Measurements from ENCODE around the gene LZTS2.
A peak's percentile ranks its signal among the peaks of the same experiment; 100 is the strongest.
"Not testable (repeated sequence)": the region's sequence is repeated elsewhere in the genome, so short reads cannot be mapped to it uniquely, and the experiment has no call there.

Gene LZTS2

DNA sequence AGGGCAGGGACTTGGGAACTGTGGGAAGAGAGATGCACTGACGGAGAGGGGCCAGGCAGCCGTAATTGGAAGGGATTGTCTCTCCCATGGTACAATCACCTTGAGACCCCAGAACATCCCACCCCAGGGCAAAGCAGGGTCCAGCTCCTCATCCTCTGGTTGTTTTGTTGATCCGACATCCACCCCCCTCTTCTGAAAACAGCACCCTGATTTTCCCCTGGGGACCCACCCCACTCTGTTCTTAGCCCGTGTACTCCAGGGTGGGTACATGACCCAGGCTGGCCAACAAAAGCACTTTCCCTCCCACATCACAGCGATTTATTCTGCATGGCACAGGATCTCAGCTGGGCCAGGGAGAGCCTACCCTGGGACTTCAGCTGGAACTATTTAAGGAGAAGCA is 17.2 kb downstream of the LZTS2 start:
- no peak for DNase-seq

DNA sequence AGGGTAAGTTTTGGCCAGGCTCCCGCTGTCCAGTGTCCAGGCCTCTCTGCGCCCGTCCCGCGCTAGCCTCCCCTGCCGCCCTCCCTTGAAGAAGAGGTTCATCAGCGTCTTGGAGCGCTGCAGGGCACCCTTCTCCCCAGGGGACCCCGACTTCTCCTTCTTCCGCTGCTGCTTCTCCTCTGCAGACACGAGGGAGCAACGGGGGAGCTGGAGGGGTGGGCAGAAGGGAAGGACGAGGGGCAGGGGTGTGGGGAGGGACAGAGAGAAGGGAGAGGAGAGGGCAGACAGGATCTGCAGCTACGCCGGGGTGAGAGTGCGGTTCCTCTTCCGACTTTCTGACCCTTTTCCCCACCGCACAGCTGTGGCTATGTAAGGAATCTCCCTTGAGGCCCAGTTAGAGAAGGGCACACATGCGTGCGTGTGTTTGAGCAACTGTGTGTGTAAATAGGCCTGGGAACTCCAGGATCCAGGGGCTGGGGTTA is 18.6 kb downstream of the LZTS2 start:
- no peak for DNase-seq

DNA sequence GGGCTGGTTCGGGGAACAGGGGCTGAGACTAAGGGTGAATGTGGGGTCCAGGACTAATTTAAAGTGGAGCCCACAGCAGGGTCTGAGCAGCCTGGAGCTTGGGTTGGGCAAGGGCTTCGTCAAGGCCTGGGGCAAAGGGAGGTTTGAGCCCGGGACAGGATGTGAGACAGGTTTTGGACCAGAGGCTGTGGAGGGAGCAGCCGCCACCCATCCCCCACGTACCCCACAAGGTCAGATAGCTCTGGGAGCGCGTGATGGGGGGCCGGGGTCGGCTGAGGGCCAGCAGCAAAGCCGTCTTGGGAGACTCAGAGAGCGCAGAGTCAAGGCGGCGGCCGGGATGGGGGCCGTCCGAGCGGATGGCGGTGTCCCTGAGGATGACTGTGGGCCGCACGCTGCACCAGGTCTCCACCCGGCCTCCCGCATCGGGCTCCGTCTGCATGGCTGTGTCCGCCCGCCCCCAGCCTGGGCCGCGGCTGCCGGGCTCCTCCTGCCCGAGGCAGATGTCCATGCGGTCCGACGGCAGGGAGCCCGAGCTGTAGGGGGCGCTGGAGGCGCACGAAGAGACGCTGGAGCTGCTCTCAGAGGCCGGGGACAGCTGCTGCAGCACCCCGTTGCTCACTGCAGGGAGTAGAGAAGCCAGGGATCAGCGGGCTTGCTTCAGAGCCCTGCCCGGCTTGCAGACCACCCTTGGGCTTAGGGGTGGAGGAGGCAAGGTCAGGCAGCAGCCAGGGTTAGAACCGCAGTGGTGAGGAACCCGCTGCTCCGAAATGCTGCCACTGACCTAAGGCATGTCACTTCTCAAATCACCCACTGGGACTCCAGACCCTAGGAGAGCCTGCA is 19.2 kb downstream of the LZTS2 start:
- no peak for DNase-seq

DNA sequence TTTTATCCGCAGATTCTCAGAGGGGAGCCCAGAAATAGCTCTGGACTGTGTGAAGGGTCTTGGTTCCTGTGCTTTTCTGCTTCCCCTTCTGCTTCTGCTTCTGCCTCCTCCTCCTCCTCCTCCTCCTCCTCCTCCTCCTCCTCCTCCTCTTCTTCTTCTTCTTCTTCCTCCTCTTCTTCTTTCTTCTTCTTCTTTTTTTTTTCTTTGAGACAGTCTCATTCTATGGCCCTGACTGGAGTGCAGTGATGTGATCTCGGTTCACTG is 19.8 kb downstream of the LZTS2 start:
- DNase-seq = no peak

DNA sequence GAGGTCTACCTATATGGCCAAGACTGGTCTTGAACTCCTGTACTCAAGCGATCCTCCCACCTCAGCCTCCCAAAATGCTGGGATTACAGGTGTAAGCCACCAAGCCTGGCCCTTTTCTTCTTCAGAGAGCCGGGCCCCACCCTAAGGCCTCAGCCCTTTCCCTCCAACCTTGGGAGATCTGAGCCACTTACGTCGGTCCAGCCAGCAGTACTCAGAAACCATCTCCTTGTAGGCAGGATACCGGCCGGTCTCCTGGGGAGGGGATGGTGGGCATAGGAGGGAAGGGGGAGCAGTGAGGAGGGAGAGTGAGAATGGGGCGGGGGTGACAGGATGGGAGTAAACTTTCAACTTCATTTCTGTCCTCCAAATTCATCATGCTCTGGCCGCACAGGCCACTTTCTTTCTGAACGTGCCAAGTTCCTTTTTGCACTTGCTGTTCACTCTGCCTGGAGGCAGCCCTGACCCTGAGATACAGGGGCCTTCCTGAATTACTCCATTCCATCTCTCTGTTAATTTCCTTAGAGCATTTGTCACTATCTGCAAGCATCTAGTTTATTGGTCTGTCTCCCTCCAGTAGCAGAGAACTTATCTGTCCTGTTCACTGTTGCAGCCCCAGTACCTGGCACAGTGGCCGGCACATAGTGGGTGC is 20.9 kb downstream of the LZTS2 start:
- DNase-seq = no peak

DNA sequence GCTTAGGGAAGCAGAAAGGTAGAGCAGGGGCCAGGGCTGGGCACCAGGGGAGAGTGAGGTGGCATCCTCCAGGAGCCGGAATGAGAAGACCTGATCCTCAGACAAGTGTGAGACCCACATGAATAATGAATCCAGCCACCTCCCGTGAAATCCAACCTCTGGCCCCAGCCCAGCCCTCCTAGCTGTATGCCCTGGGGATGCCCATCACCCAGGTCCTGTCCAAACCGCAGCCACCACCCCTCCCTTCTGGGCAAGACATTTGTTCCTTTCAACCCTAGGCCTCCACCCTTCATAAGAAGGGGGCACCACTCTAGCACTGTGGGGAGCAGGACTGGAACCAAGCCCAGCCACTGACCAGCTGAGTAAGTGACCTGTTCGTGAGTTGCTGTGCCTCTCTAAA is 21.6 kb downstream of the LZTS2 start:
- no peak for DNase-seq

DNA sequence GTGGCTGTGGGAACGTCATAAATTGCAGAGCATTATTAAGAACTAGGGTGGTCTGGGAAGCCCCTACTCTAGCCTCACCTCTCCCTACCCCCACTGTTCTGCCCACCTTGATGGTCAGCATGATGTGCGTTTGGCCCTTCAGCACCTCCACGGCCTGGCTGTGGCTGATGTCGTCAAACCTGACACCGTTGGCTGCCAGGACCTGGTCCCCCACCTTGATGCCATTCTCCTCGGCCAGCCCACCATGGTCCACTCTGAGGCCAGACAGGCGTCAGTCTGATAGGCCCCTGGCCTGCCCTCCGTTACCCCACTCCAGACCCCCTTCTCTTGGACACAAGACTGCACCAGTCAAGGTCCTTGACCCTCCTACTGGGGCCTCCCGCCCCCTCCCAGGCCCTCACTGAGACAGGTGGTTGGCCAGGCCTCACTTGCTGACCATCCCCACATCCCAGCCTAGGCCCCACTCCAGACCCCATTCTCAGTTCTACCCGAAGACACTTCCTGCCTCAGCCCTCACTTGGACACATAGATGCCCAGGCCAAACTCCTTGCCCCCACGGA is 22.2 kb downstream of the LZTS2 start:
- no peak for DNase-seq

DNA sequence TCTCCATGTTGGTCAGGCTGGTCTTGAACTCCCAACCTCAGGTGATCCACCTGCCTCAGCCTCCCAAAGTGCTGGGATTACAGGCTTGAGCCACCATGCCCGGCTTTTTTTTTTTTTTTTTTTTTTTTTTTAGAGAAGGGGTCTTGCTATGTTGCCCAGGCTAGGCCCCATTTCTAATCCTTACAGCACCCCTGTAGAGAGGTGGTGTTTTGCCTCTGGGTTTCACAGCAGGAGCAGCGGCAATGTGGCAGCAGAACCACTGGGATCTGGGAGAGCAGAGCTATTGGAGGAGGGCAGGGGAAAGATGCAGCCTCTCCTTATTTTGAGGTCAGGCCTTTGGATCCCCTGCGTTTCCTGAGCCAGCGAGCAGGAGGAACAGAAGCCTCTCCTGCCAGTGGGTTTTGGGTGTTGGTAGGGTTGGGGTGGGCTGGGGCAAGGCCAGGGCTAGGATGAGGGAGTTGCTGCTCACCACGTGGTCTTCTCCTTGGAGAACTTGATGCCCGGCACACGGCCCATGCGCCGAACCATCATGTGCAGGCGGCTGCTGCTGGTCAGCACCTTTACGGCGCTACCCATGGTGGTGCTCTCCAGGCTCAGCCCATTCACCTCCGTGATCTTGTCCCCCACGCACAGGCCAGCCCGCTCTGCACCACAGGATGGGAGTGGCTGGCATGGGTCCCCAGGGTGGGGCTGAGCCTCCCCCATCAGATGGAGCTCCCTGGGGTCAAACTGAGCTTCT is 23.5 kb downstream of the LZTS2 start:
- no peak for DNase-seq

DNA sequence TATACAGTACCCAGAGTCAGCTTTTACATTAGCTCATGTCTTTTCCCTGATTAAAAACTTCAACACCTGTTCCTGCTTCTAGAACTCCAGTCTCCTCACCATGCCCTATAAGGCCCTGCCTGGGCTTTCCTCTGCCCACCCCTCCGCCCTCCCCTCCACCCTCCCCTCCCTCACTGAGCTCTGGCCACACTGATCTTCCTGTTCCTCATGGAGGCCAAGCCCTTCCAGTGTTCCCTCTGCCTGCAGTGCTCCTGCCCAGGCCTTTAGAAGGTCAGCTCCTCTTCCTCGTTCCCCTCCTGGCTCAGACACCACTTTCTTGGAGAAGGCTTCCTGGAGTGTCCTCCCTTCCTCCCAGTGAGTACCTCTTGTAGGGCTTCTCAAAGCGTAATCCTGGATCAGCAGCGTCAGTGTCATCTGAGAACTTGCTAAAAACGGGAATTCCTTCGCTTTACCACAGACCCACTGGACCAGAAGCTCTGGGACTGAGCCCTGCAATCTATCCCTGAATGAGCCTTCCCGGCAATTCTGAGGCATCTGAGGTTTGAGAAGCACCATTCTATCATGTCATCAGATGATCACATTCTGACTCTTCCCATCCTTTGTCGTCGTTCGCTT is 27.6 kb downstream of the LZTS2 start:
- DNase-seq = no peak

DNA sequence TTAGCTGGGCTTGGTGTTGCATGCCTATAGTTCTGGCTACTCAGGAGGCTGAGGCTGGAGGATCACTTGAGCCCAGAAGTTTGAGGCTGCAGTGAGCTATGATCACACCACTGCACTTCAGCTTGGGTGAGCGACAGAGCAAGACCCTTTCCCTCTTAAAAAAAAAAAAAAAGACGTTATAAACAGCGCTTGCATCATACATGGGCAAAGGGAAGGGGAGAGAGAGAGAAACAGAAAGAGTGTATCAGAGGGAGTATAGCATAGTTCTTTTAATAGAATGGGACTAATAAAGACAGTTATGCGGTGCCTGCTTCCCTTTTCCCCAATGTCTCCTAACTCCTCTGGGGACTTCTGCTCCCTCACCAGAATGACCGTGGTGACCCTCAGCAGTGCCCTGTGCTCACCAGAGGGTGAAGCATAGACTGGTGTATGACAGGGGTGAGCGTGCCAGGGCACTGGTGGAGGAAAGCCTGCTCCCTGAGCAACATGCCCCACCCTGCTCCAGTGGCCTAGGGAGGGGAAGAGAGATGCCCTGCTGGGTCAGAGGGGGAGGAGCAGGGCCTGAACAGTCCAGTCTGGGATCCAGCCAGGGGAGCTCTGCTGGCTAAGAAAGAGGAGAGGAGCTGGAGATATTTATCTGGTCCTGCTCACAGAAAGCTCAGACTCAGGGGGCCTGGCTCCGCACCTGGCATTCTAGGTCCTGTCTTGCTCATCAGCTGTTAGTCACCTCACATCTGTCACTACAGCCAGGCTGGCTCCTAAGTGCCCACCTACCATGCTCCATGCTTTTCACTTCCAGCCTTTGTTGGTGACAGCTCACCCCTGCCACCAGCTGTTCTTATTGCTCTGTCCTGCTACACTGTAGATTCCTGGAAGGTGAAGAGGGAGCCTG is 29.1 kb downstream of the LZTS2 start:
- DNase-seq = no peak

DNA sequence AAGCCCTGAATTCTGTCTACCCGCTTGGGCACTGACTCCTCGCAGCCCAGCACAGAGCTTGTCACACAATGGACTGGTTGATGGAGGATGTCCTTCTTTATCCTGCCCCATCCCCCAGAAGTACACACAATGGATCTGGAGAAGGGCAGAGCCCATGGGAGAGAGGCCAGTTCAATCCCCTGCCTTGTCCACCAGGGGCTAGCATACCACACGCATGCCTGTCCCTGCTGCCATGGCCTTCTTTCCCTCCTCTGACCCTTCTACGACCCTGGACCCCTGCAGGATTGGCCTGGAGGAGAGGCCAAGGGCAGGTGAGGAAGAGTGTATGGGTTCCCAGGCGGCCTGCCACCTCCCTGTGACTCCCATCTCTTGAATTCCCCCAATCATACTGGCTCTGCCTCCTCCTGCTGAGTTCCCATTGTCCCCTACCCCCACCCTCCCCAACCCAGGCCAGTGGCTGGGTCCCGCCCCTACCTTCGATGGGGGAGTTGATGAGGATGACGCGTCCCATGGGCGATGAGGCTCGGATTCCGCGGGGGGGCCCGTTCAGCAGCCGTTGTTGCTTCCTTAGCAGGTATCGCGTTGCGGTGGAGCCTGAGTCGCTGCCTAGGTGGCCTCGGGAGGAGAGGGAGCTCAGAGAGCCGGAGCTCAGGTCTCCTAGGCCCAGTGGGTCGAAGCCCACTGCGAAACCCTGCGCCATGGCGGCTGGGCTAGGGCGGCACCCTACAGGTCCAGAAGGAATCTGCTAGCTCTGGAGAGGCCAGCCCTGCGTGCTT is 30.1 kb downstream of the LZTS2 start:
- DNase-seq = no peak

DNA sequence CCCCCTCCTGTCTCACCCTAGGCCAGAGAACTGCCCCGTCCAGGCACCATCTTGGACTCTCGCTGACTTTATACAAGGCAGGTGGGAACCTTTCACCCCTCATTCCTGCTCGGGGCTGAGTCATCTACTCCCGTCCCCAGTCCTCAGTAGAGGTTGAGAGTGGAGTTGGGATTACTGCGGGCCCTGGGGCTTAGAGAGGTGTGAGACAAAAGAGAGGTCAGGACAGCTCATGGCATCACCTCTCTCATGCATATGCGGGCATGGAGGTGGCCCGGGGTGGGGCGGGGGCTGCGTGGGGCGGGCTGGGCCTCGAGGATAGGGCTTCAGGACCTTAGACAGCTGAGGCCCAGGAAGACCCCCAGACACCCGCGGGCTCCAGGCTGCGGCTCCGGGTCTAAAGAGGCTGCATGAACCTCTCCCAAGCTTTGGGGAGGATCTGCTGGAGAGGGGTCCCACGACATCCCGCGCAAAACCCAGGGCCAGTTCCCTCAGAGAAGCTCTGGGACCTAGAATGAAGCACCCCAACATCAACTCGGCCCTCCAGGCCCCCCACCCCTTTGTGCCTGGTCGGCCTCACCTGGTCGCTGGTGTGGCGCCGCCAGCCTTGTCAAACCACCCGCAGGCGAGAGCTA is 31.0 kb downstream of the LZTS2 start:
- no peak for DNase-seq

DNA sequence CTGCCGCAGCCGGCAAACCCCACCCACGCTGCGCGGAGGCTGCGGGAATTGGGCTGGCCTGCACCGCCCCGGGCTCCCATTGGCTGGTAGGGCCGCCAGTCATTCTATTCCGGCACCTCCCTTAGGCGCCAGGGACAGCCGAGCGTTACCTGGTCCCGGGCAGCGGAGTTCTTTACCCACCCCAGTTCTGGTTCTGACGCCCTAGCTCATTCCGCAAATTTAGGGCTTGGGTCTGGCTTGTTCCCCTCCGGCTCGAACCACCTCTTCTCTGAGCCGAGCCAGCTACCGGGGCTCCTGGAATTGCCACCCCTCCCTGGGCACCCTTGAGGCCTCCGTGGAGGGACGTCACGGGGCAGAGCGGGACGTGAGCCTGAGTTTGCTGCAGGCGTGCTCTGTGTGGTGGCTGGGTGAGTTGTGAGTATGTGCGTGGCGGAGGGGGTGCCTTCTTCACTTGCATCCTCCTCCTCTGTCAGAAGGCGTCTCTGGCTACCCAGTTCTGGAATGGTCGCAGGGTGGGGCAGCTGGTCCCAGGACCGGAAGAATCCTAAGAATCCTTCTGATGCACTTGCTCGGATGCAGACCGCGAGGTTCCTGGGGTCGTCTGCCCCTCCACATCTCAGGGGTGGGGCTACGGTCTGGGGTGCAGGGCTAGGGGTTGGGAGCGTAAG is 31.7 kb downstream of the LZTS2 start, which contains the start of the genes PDZD7 and SFXN3:
TSS of gene PDZD7 (minus strand) at position 2 of the 668 bp plus-strand sequence. CDS start 910 bp downstream, outside the sequence.
TSS of gene SFXN3 (plus strand) at position 107 of the 668 bp plus-strand sequence. CDS start 3,461 bp downstream, outside the sequence.
- DNase-seq = peak; percentile 17

DNA sequence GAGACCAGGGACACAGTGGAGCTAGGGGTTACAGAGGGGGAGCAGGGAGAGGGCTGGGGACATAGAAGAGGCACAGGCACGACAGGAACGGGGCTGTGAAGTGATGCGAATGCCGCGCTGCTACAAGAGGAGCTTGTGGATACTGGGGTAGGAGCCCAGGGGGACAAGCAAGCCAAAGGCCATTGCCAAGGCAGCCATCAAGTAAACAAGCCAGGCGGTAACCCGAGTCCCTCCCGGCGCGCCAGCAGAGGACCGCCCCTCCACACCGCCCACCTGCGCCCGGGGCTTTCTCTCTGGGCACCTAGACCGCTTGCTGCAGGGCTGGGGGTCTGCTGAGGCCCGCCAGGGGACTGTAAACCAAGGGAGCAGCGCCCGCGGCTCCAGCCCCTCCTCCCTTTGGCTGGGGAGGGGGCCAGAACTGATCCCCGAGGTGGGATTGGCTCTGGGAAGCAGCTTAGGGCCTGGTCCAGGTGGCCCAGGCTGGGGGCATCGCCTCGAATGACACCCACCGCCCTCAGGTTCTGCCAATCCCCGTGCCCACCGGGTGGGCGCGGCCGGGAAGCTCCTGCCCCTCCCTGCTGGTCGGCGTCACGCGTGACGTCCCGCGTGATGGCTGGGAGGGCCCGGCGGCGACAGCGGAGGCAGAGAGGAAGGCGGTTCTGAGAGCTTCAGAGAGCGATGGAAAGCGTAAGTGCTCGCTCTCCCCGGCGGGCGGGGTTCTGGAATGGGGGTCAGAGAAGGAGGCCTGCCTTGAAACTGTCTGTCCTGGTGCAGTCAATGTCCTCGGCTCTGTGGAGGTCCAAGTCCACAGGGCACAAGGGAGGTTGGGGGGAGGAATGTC is 32.4 kb downstream of the LZTS2 start:
- DNase-seq = no peak

DNA sequence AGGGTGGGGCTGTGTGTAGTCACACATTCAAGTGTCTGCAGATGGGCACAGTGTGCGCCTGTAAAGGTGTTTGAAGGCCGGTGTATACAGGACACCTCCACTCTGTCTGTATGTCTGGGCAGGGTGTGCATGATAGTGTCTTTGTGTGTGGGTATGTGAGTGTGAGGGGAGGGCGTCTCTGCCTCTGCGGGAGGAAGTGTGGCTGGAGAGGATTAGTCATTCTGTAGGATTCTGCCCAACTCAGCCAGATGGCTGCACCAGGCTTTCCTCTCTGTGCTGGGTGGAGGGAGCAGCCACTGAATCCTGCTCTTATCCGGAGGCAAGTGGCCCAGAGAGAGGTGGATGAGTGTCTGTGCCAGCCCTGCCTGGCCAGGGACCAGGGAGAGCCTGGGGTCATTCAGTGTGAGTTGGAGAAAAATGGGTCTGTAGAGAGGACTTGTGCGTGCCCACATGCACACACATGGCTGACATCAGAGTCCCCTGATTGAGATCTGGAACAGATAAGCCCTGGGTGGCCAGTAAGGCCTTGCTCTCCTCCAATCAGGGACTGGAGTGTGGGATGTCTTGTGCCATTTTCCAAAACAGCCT is 33.1 kb downstream of the LZTS2 start:
- DNase-seq = peak; percentile 24

DNA sequence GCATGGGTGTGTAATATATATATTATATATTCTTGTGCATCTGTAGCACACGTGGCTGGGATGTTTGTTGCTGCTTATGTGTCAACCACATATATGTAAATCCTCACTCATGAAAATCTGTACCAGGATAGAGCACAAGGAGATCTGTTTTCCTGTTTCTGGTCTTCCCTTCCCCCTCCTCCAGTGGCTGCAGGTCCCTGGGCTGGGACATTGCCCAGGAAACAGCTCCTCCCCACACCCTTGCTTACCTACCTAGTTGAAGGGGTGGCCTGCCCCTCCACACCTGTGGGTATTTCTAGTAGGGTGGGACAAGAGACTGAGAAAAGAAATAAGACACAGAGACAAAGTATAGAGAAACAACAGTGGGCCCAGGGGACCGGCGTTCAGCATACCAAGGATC is 33.7 kb downstream of the LZTS2 start:
- no peak for DNase-seq

DNA sequence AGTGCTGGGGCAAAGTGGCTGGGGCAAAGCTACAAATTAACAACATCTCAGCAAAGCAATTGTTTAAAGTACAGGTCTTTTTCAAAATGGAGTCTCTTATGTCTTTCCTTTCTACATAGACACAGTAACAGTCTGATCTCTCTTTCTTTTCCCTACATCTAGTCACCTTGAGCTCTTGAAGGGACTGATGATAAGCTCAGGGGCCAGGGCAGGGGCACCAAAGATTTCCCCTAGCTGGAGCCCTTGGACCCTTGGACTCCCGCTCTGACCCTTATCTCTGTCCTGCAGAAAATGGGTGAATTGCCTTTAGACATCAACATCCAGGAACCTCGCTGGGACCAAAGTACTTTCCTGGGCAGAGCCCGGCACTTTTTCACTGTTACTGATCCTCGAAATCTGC is 34.8 kb downstream of the LZTS2 start:
- not testable (repeated sequence) for DNase-seq

DNA sequence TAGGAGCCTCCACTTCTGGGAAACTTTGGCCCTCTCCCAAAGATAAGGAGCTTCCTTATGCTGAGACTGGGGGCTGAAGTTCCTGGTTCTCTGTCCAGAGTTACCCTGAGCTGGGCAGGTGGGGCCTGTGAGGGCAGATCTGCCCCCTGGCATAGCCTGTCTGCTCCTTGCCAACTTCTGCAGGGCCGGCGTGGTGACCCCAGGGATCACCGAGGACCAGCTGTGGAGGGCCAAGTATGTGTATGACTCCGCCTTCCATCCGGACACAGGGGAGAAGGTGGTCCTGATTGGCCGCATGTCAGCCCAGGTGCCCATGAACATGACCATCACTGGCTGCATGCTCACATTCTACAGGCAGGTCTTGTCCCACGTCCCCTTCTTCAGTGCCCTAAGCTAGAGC is 35.7 kb downstream of the LZTS2 start:
- DNase-seq = no peak
